HEK293 (cell line): ENCODE measurements around the gene FGR.

Experiments used
- CTCF ChIA-PET: fragments of 350-600 bp; formaldehyde crosslinking; extraction: SDS; loops from one replicate; lab custom pipeline; 2021; ENCODE audit warnings: antibody characterized with exemption; lab: Yijun Ruan, JAX
- POLR2A ChIA-PET: fragments of 300-600 bp; formaldehyde crosslinking; extraction: SDS; loops from one replicate; lab custom pipeline; 2020; ENCODE audit warnings: antibody characterized with exemption, inconsistent platforms; lab: Yijun Ruan, JAX
- H3K27ac ChIP-seq: fragments of 200-500 bp; sonication (Bioruptor generic); 2 replicates; pipeline ENCODE4 v1.5.1; 2014; ENCODE audit warnings: low read depth, low read length, control low read depth, inconsistent platforms; ENCODE audit errors: extremely low read depth
- H3K36me3 ChIP-seq, 2 experiments: fragments of 200-500 bp in 1 of 2; sonication (Bioruptor generic) in 1 of 2; 1 replicate in 1 of 2; 2 replicates in 1 of 2; pipeline ENCODE4 v1.5.1; 2014 to 2017; ENCODE audit warnings: inconsistent platforms in 2 of 2, low read length in 2 of 2; ENCODE audit not compliant: control insufficient read depth in 2 of 2, insufficient read depth in 1 of 2
- H3K4me1 ChIP-seq: fragments of 200-500 bp; sonication (Bioruptor generic); 2 replicates; pipeline ENCODE4 v1.5.1; 2014; ENCODE audit warnings: mild to moderate bottlenecking, low read length, inconsistent platforms; ENCODE audit not compliant: control insufficient read depth, insufficient read depth
- H3K4me3 ChIP-seq: 2 replicates; pipeline ENCODE4 v1.5.1; 2011; ENCODE audit warnings: low read depth, mild to moderate bottlenecking, control low read depth, low read length, moderate library complexity
- H3K9me3 ChIP-seq: fragments of 200-500 bp; sonication (Bioruptor generic); 2 replicates; pipeline ENCODE4 v1.5.1; 2014; ENCODE audit warnings: low read depth, low read length, inconsistent platforms; ENCODE audit not compliant: control insufficient read depth, insufficient read depth
- AEBP2 ChIP-seq: fragments of 450-650 bp; formaldehyde crosslinking; IDR thresholded peaks from 2 replicates; pipeline ENCODE4 v1.5.1; 2016; ENCODE audit warnings: missing biosample characterization, missing genetic modification characterization, borderline replicate concordance
- GLIS2 ChIP-seq: fragments of 450-650 bp; formaldehyde crosslinking; IDR thresholded peaks from 2 replicates; pipeline ENCODE4 v1.5.1; 2016; ENCODE audit warnings: missing biosample characterization, missing genetic modification characterization
- KLF8 ChIP-seq: fragments of 450-650 bp; formaldehyde crosslinking; IDR thresholded peaks from 2 replicates; pipeline ENCODE4 v1.5.1; 2016; ENCODE audit warnings: missing biosample characterization, missing genetic modification characterization
- RBAK ChIP-seq: fragments of 450-650 bp; formaldehyde crosslinking; IDR thresholded peaks from 2 replicates; pipeline ENCODE4 v1.5.1; 2016; ENCODE audit warnings: missing biosample characterization, missing genetic modification characterization
- SP2 ChIP-seq: fragments of 450-650 bp; formaldehyde crosslinking; IDR thresholded peaks from 2 replicates; pipeline ENCODE4 v1.5.1; 2016; ENCODE audit warnings: missing biosample characterization, missing genetic modification characterization
- SP3 ChIP-seq: fragments of 450-650 bp; formaldehyde crosslinking; IDR thresholded peaks from 2 replicates; pipeline ENCODE4 v1.5.1; 2016; ENCODE audit warnings: missing biosample characterization, missing genetic modification characterization
- TSHZ1 ChIP-seq: fragments of 450-650 bp; formaldehyde crosslinking; IDR thresholded peaks from 2 replicates; pipeline ENCODE4 v1.5.1; 2016; ENCODE audit warnings: missing biosample characterization, missing genetic modification characterization, borderline replicate concordance
- ZBTB26 ChIP-seq: fragments of 450-650 bp; formaldehyde crosslinking; optimal IDR thresholded peaks from 2 replicates; pipeline ENCODE3; 2016; ENCODE audit warnings: missing biosample characterization, mild to moderate bottlenecking, missing genetic modification characterization
- ZFHX2 ChIP-seq: fragments of 450-650 bp; formaldehyde crosslinking; conservative IDR thresholded peaks from 2 replicates; pipeline ENCODE4 v1.5.1; 2016; ENCODE audit warnings: missing biosample characterization, missing genetic modification characterization
- ZFP3 ChIP-seq: fragments of 450-650 bp; formaldehyde crosslinking; IDR thresholded peaks from 2 replicates; pipeline ENCODE4 v1.5.1; 2016; ENCODE audit warnings: low read depth, missing biosample characterization, missing genetic modification characterization
- ZNF302 ChIP-seq: fragments of 450-650 bp; formaldehyde crosslinking; IDR thresholded peaks from 2 replicates; pipeline ENCODE4 v1.5.1; 2016; ENCODE audit warnings: missing biosample characterization, missing genetic modification characterization, low read depth
- ZNF416 ChIP-seq: fragments of 450-650 bp; formaldehyde crosslinking; IDR thresholded peaks from 2 replicates; pipeline ENCODE4 v1.5.1; 2016; ENCODE audit warnings: missing biosample characterization, missing genetic modification characterization
- ZNF423 ChIP-seq: fragments of 450-650 bp; formaldehyde crosslinking; IDR thresholded peaks from 2 replicates; pipeline ENCODE4 v1.5.1; 2016; ENCODE audit warnings: missing biosample characterization, missing genetic modification characterization
- ZNF621 ChIP-seq: fragments of 450-650 bp; formaldehyde crosslinking; IDR thresholded peaks from 2 replicates; pipeline ENCODE4 v1.5.1; 2017; ENCODE audit warnings: missing biosample characterization, missing genetic modification characterization
- ZNF701 ChIP-seq: fragments of 450-650 bp; formaldehyde crosslinking; IDR thresholded peaks from 2 replicates; pipeline ENCODE4 v1.5.1; 2016; ENCODE audit warnings: missing biosample characterization, missing genetic modification characterization
- TF ChIP-seq, protein P1 (sequence below): fragments of 450-650 bp; formaldehyde crosslinking; IDR thresholded peaks from 2 replicates; pipeline ENCODE4 v1.5.1; 2016; ENCODE audit warnings: missing biosample characterization, missing genetic modification characterization
- TF ChIP-seq, protein P2 (sequence below): fragments of 450-650 bp; formaldehyde crosslinking; conservative IDR thresholded peaks from 2 replicates; pipeline ENCODE4 v1.5.1; 2016; ENCODE audit warnings: low read depth, missing biosample characterization, missing genetic modification characterization
- TF ChIP-seq, protein P3 (sequence below): fragments of 450-650 bp; formaldehyde crosslinking; IDR thresholded peaks from 2 replicates; pipeline ENCODE4 v1.5.1; 2016; ENCODE audit warnings: missing biosample characterization, missing genetic modification characterization

Gene FGR

DNA sequence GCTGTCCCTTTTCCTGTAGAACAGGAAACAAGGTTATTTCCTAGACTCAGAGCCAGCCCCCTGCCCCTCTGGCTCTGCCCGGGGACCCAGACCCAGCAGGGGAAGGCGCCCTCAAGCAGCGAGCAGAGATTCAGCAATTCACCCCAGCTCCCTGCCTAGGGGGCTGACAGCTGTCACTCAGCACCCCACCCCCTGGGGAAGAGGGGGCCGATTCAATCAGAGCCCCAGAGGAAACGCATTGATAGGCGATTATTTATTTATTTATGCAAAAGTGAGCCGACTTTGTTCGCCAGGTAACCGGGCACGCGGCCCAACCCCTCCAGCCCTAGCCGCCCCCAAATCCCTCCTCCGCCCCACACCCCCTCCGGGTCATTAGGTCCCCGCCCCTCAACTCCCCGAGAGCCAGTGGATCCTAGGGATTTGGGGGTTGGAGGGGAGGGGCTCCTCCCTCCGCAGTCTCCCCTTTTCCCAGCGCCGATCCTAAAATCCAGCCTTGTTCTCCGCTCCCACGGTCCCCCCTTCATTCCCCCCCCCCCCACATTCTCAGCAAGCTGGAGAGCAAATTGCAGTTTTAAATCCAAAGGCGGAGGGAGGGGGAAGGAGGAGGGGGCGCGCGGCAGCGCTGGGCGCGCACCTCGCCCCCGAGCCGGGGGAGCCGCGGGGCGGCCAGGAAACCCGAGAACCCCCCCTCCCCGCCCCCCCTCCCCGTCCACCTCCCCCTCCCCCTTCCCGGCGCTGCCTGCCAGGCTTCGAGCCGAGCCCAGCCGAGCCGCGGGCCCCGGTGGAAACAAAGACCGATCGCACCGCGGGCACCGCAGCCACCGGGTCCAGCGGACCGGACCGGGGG lies 32.3 kb downstream of the FGR start (continued):
- TF ChIP-seq TSHZ1: peak; percentile 77; the same call in 1 of the 2 replicates
- no peak for TF ChIP-seq ZNF701 (tag by site-specific recombination)
- 0 out of 2 replicates have a peak, but pooled peaks have one; percentile 10 for TF ChIP-seq KLF8 (tag by site-specific recombination)
- peak; percentile 44; the same call in 1 of the 2 replicates for TF ChIP-seq SP3 (tag by site-specific recombination)

DNA sequence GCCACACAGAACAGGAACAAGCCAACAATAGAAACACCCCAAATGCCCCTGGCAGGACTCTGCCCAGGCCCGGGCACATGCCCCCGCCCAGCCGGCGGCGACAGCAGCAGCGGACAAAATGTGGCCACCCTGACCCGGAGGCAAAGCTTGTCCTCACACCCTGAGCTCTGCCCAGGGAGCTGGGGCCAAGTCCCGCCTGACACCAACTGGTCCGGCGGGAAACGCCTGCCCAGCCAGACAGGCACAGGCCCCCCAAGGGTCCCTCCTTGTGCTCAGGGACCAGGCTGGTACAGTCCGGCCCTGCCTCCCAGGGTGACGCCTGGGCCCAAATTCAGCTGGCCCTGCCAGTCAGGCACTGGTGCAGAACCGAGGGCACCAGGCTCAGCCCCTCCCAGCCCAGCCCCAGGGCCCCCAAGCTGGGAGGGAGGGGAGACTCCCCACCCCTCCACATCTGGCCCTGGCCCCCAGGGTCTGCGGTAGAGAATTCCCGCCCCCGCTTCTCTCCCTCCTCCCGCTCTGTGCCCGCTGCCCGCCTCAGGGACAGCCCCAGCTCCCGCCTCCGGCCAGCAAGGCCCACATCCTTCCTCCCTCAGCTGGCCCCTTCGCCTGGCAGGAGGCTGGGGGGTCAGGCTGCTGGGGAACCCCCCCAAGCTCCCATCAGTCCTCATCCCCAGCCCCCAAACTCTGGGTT lies 33.1 kb downstream of the FGR start:
- POLR2A ChIA-PET: interaction anchor here (0.5 to 4.2 kb wide), 4 partner anchors 31 to 112 kb away, joined by 3 to 21 read pairs (median 6); partner anchors contain the start of gene WASF2
- CTCF ChIA-PET: interaction anchor here (0.9 to 4.3 kb wide), 9 partner anchors 9 to 244 kb away, joined by 3 to 29 read pairs (median 5); no protein-coding TSS in a partner anchor
- H3K9me3 ChIP-seq: no peaks in the 10 kb centered on the region
- H3K4me1 ChIP-seq: peaks cover 25% of the 10 kb centered on the region
- no peak overlapping the region; the same call in 1 of the 2 replicates for H3K27ac ChIP-seq
- no peak overlapping the region for H3K4me3 ChIP-seq
- H3K36me3 ChIP-seq: no peaks in the 10 kb centered on the region
- TF ChIP-seq ZFP3 (no peak), GLIS2 (tag by site-specific recombination) (peak; percentile 86), RBAK (tag by site-specific recombination) (no peak), ZNF423 (no peak), AEBP2 (tag by site-specific recombination) (no peak), ZBTB26 (tag by site-specific recombination) (no peak), ZNF416 (tag by site-specific recombination) (no peak), ZFHX2 (tag by site-specific recombination) (peak; percentile 91), SP2 (tag by site-specific recombination) (peak; percentile 76), ZNF621 (tag by site-specific recombination) (no peak), ZNF302 (tag by site-specific recombination) (no peak)
- TF ChIP-seq, protein P1, sequence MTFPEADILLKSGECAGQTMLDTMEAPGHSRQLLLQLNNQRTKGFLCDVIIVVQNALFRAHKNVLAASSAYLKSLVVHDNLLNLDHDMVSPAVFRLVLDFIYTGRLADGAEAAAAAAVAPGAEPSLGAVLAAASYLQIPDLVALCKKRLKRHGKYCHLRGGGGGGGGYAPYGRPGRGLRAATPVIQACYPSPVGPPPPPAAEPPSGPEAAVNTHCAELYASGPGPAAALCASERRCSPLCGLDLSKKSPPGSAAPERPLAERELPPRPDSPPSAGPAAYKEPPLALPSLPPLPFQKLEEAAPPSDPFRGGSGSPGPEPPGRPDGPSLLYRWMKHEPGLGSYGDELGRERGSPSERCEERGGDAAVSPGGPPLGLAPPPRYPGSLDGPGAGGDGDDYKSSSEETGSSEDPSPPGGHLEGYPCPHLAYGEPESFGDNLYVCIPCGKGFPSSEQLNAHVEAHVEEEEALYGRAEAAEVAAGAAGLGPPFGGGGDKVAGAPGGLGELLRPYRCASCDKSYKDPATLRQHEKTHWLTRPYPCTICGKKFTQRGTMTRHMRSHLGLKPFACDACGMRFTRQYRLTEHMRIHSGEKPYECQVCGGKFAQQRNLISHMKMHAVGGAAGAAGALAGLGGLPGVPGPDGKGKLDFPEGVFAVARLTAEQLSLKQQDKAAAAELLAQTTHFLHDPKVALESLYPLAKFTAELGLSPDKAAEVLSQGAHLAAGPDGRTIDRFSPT (tag by site-specific recombination): peak; percentile 75
- TF ChIP-seq, protein P2, sequence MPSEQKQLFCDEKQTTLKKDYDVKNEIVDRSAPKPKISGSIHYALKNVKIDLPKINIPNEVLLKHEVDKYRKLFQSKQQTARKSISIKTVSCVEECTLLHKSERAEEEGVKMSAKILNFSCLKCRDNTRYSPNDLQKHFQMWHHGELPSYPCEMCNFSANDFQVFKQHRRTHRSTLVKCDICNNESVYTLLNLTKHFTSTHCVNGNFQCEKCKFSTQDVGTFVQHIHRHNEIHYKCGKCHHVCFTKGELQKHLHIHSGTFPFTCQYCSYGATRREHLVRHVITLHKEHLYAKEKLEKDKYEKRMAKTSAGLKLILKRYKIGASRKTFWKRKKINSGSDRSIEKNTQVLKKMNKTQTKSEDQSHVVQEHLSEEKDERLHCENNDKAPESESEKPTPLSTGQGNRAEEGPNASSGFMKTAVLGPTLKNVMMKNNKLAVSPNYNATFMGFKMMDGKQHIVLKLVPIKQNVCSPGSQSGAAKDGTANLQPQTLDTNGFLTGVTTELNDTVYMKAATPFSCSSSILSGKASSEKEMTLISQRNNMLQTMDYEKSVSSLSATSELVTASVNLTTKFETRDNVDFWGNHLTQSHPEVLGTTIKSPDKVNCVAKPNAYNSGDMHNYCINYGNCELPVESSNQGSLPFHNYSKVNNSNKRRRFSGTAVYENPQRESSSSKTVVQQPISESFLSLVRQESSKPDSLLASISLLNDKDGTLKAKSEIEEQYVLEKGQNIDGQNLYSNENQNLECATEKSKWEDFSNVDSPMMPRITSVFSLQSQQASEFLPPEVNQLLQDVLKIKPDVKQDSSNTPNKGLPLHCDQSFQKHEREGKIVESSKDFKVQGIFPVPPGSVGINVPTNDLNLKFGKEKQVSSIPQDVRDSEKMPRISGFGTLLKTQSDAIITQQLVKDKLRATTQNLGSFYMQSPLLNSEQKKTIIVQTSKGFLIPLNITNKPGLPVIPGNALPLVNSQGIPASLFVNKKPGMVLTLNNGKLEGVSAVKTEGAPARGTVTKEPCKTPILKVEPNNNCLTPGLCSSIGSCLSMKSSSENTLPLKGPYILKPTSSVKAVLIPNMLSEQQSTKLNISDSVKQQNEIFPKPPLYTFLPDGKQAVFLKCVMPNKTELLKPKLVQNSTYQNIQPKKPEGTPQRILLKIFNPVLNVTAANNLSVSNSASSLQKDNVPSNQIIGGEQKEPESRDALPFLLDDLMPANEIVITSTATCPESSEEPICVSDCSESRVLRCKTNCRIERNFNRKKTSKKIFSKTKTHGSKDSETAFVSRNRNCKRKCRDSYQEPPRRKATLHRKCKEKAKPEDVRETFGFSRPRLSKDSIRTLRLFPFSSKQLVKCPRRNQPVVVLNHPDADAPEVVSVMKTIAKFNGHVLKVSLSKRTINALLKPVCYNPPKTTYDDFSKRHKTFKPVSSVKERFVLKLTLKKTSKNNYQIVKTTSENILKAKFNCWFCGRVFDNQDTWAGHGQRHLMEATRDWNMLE: no peak
- TF ChIP-seq, protein P3, sequence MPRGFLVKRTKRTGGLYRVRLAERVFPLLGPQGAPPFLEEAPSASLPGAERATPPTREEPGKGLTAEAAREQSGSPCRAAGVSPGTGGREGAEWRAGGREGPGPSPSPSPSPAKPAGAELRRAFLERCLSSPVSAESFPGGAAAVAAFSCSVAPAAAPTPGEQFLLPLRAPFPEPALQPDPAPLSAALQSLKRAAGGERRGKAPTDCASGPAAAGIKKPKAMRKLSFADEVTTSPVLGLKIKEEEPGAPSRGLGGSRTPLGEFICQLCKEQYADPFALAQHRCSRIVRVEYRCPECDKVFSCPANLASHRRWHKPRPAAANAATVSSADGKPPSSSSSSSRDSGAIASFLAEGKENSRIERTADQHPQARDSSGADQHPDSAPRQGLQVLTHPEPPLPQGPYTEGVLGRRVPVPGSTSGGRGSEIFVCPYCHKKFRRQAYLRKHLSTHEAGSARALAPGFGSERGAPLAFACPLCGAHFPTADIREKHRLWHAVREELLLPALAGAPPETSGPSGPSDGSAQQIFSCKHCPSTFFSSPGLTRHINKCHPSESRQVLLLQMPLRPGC (tag by site-specific recombination): no peak
